ENCODE data around the gene ATP2B3.

Gene ATP2B3

GRCh38 chrX:153565996-153566580 lies 48.6 kb downstream of the ATP2B3 start:
- no peak for FAIRE-seq
- DNase-seq (ENCODE audit: low spot score) = no peak

- no peak for FAIRE-seq
- DNase-seq (ENCODE audit: low spot score) = no peak
Observed at GRCh38 chrX:153568451-153569011, 51.1 kb downstream of the ATP2B3 start.

DNA sequence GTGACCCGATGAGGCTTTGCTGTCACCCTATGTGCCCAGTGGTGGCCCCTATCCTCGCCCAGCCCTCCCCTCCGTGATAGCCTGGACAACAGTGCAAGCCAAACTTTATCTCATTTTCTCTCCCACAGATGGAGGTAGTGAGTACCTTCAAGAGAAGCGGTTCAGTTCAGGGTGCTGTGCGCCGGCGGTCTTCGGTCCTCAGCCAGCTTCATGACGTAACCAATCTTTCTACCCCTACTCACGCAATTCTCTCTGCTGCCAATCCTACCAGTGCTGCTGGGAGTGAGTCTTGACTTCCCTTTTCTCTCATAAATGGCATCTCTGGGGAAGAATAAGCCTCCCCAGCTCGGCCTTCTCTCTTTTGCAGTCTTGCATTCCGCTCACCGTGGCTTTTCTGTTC lies 52.0 kb downstream of the ATP2B3 start:
- no peak for FAIRE-seq

DNA sequence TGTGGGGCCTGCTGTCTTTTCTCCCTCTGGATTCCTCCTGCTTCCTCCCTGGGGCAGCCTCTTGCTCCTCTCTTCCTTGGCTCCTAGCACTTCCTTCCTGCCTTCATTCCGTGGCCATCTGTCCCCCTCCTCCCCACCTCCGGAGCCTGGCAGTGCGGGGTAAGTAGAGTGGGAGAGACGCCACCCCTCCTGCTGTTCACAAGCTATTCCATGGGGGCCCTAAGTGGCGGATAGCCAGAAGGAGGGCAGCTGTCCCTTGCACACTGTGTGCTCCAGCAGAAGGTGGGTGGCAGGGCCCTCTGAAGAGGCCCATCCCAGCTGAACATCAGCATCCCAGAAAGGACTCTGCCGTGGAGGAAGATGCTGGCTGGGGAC lies 54.1 kb downstream of the ATP2B3 start:
- DNase-seq (ENCODE audit: low spot score) (no peak), FAIRE-seq (no peak)

More for the DNA sequence above, 52.0 kb downstream of the ATP2B3 start:
- DNase-seq (ENCODE audit: low spot score) = no peak

DNA sequence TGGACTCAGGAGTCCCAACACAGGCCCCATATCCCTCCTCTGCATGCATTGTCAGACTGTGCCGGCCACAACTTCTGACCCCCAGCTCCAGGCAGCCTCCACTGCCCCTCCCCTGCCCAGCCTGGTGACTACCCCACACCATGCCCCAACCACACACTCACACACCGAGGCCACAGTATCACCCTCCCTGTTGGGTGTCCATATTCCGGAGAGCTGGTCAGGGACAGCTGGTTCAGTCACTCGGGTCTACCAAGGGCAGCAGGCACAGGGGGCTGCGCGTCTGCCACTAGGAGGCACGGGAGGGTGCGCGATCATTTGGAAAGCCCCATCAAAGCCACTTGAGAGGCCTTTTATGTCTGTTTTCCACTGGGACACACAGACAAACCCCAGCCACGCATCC lies 55.2 kb downstream of the ATP2B3 start:
- DNase-seq (ENCODE audit: low spot score) (no peak), FAIRE-seq (no peak)

GRCh38 chrX:153573984-153574383 lies 56.5 kb downstream of the ATP2B3 start:
- FAIRE-seq (no peak), DNase-seq (ENCODE audit: low spot score) (no peak)

GRCh38 chrX:153576239-153576870 lies 58.9 kb downstream of the ATP2B3 start:
- DNase-seq (ENCODE audit: low spot score) = no peak
- no peak for FAIRE-seq

GRCh38 chrX:153576961-153577360 lies 59.5 kb downstream of the ATP2B3 start:
- FAIRE-seq (no peak), DNase-seq (ENCODE audit: low spot score) (no peak)

- FAIRE-seq (no peak), DNase-seq (ENCODE audit: low spot score) (no peak)
Observed at GRCh38 chrX:153578200-153578835, 60.9 kb downstream of the ATP2B3 start.

DNA sequence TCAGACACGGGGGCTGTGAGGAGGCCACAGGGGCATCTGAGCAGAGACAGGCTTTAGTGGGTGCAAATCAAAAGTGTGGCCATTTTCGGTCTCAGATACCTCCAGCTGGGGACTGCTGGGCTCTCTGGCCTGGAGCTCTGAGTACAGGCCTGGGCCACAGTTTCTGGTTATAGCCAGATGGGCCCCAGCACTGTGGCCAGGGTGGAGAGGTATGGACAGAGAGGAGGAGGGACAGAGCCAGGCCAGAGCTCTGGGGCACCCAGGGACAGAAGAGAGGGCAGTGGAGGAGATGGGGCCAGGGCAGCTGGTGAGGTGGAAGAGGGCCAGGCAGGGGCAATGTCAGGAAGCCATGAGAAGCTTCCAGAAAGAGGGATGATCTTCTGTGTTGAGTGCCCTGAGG lies 61.4 kb downstream of the ATP2B3 start:
- DNase-seq (ENCODE audit: low spot score) (no peak), FAIRE-seq (no peak)

DNA sequence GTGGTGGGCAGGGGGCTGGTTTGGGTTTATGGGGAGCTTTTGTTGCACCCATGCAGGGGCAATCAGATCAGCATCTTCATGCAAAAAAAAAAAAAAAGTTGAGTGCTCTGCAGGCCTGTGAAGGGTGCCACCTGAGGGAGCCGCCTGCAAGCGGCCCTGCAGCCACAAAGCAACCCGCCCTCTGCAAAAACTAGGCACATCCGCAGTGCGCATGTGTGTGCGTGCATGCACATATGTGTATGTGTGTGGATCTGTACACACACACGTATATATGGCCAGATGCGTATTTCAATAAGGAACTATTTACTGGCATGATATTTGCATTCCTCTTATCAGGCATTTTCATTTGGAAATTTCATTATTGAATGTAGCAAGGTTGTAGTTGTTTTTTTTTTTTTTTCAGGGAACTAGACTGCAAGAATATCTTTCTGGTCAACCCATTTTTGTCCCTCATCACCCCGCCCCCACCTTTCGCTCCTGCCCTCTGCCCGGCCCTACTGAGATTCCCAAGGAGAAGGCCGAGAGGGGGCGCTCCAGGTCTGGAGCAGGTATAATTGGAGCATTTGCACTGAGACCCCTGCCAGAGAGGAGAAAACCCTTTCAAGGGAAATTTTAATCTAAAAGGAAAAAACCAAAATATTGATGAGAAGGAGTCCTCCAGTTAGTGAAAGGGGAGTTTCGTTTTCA lies 63.4 kb downstream of the ATP2B3 start:
- no peak for FAIRE-seq
- DNase-seq (ENCODE audit: low spot score) = no peak

- no peak for FAIRE-seq
- DNase-seq (ENCODE audit: low spot score) = no peak
Observed at GRCh38 chrX:153582896-153583295, 65.5 kb downstream of the ATP2B3 start.

DNA sequence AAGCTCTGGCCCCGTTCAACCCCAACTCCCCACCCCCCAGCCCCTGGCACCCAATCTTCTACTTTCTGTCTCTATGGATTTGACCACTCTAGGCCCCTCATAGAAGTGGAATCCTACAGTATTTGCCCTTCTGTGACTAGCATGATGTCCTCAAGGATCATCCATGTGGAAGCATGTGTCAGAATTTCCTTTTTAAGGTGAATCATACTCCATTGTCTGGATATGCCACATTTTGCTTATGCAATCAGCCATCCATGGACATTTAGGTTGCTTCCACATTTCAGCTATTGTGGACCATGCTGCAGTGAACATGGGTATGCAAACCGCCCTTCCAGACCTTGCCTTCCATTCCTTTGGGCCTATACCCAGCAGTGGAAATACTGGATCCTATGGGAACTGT lies 66.0 kb downstream of the ATP2B3 start:
- FAIRE-seq (no peak), DNase-seq (ENCODE audit: low spot score) (no peak)

- FAIRE-seq = no peak
- DNase-seq (ENCODE audit: low spot score) = no peak
Observed at GRCh38 chrX:153585827-153586226, 68.4 kb downstream of the ATP2B3 start.

- no peak for FAIRE-seq
- no peak for DNase-seq (ENCODE audit: low spot score)
Observed at GRCh38 chrX:153587342-153587741, 69.9 kb downstream of the ATP2B3 start.

GRCh38 chrX:153588021-153588781 lies 70.8 kb downstream of the ATP2B3 start:
- FAIRE-seq (no peak), DNase-seq (ENCODE audit: low spot score) (no peak)

GRCh38 chrX:153588782-153589446 lies 71.5 kb downstream of the ATP2B3 start:
- FAIRE-seq (no peak), DNase-seq (ENCODE audit: low spot score) (no peak)

- FAIRE-seq (no peak), DNase-seq (ENCODE audit: low spot score) (no peak)
Observed at GRCh38 chrX:153590961-153591956, 73.8 kb downstream of the ATP2B3 start.

DNA sequence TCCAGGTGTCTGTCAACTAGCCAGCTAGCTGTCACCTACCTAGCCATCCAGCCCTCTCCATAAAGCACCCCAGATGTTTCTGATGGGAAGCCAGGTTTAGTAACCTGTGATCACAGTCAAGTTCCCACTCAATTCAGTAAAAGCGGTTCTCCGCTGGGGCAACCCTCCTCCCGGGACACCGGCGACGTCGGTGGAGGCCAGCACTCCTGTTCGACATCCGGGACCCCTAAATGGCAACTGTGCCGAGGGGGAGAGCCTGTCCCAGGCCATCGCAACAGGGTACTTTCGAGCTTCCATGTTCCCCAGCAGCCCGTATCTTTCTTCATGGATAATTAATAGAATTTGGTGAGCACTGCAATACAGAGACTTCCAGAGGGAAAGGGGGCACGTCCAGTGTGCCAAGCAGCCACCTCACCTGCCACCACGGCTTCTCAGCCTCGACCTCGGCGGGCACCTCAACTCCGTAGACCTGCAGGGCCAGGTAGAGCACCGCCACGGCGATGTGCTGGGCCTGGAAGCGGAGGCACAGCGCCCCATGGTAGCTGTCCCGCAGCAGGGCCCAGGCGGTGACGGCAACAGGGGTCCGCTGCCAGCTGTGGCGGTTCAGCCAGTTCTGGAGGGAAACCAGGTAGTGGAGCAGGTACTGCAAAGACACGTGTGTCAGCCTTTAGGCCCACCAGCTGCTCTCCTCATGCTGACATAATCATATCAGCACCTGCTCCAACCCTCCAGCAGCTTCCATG lies 74.8 kb downstream of the ATP2B3 start:
- FAIRE-seq (no peak), DNase-seq (ENCODE audit: low spot score) (no peak)
